BLaER1 treated with 17β-estradiol and CSF1 and Interleukin-3, amounts not matched to agents 10 nM and 100 nM (cell line): ENCODE data around the gene JAK1.
"Not testable (repeated sequence)": the region's sequence is repeated elsewhere in the genome, so short reads cannot be mapped to it uniquely, and the experiment has no call there.

Source experiments
- H3K27ac ChIP-seq, 11 experiments: shearing (Covaris generic); formaldehyde crosslinking; 2 replicates each; pipeline ENCODE4 v1.8.1; 2022
- H3K27me3 ChIP-seq, 11 experiments: shearing (Covaris generic); formaldehyde crosslinking; 2 replicates each; pipeline ENCODE4 v1.8.1; 2022
- H3K36me3 ChIP-seq, 11 experiments: shearing (Covaris generic); formaldehyde crosslinking; 2 replicates each; pipeline ENCODE4 v1.8.1; 2022
- H3K4me1 ChIP-seq, 10 experiments: shearing (Covaris generic); formaldehyde crosslinking; 2 replicates each; pipeline ENCODE4 v1.8.1; 2022
- H3K4me2 ChIP-seq, 11 experiments: shearing (Covaris generic); formaldehyde crosslinking; 2 replicates each; pipeline ENCODE4 v1.8.1; 2022
- H3K4me3 ChIP-seq, 10 experiments: shearing (Covaris generic); formaldehyde crosslinking; 2 replicates each; pipeline ENCODE4 v1.8.1; 2022
- H3K9ac ChIP-seq, 11 experiments: shearing (Covaris generic); formaldehyde crosslinking; 2 replicates each; pipeline ENCODE4 v1.8.1; 2022
- H3K9me3 ChIP-seq, 11 experiments: shearing (Covaris generic); formaldehyde crosslinking; replicated peaks in 1 of 11; 2 replicates each; pipeline ENCODE4 v1.8.1; 2022
- H4K20me1 ChIP-seq, 11 experiments: shearing (Covaris generic); formaldehyde crosslinking; 2 replicates each; pipeline ENCODE4 v1.8.1; 2022
- Cebpa-rat ChIP-seq, 11 experiments: shearing (Covaris generic); IDR thresholded peaks; 2 replicates each; pipeline ENCODE4 v1.8.1; 2022

JAK1 gene

DNA sequence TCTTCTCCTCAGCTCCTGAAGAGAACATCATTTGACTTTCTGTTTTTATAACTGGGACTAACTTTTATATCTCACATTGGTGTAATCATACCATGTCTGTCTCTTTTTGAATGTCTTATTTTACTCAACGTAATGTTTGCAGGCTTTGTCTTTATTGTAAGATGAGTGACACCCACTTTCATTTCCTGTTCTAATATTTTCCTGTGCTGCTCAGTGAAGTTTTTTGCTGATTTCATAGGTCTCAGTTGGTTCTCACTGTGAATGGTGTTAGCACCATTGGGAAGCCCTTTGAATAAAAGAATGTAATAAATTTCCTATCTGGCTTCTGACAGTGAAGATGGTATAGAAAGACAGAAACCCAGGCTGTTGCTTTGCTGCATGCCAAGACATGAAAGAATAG lies 137.5 kb downstream of the JAK1 start:
- Histone ChIP-seq H4K20me1 (0 out of 22 replicates have a peak, but pooled peaks cover 0 to 3% (median 0%) of the 10 kb centered on the region in 11 experiments), H3K4me1 (peaks cover 7 to 18% (median 9%) of the 10 kb centered on the region in 10 experiments), H3K27ac (no peak overlapping the region), H3K27me3 (no peaks in the 10 kb centered on the region), H3K4me3 (no peak overlapping the region), H3K4me2 (peak overlapping the region in 9 of 11 experiments; percentile 10 to 74 (median 51); a peak in 17 of 22 replicates), H3K36me3 (peaks cover 26 to 48% (median 45%) of the 10 kb centered on the region in 11 experiments), H3K9me3 (no peaks in the 10 kb centered on the region), H3K9ac (no peak overlapping the region)
- no peak for TF ChIP-seq Cebpa-rat (IDR thresholded peaks at IDR 0.05)

- Histone ChIP-seq H3K27ac (no peak overlapping the region), H3K36me3 (peaks cover 8 to 30% (median 27%) of the 10 kb centered on the region in 11 experiments; a peak in 19 of 22 replicates), H3K9me3 (no peaks in the 10 kb centered on the region), H3K4me1 (peaks cover 7 to 18% (median 9%) of the 10 kb centered on the region in 10 experiments), H3K4me2 (no peak overlapping the region), H3K9ac (no peak overlapping the region), H3K4me3 (no peak overlapping the region), H3K27me3 (no peaks in the 10 kb centered on the region), H4K20me1 (0 out of 22 replicates have a peak, but pooled peaks cover 0 to 3% (median 0%) of the 10 kb centered on the region in 11 experiments)
- TF ChIP-seq Cebpa-rat (IDR thresholded peaks at IDR 0.05), result no peak
Observed at GRCh38 chr1:64826991-64827390, 139.4 kb downstream of the JAK1 start.

DNA sequence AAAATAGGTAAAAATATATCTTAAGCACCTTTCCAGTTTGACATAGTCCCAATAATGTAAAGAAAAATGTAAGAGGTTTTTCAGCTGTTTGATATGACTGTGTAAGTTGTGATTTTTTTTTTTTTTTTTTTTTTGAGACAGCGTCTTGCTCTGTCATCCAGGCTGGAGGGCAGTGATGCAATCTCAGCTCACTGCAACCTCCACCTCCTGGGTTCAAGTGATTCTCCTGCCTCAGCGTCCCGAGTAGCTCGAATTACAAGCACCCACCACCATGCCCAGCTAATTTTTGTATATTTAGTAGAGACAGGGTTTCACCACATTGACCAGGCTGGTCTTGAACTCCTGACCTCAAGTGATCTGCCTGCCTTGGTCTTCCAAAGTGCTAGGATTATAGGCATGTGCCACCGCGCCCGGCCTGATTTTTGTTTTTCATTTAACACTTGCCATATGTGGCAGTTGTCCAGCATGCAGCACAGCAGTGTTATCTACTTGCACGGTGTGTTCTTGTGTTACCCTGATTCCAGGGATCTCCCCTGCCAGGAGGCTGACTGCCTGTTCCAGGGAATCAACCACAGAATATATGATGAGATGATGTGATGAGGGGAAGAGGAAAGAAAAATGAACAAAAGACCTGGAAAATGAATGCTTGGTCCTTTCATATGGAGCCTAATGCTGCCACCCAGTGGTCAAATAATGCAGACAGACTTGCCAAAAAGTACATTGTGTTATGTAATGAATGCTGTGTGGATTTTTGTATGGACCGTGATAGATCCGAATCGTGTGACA lies 142.5 kb downstream of the JAK1 start:
- no peak overlapping the region for H3K9ac ChIP-seq
- H4K20me1 ChIP-seq, result no peaks in the 10 kb centered on the region
- no peak overlapping the region for H3K27ac ChIP-seq
- TF ChIP-seq Cebpa-rat (IDR thresholded peaks at IDR 0.05), result no peak
- H3K4me2 ChIP-seq, result peak overlapping the region in 1 of 11 experiments; percentile 30; a peak in 1 of 22 replicates
- no peaks in the 10 kb centered on the region for H3K27me3 ChIP-seq
- H3K4me1 ChIP-seq, result peaks cover 2 to 8% (median 3%) of the 10 kb centered on the region in 10 experiments; a peak in 19 of 20 replicates
- peaks cover 0 to 5% (median 0%) of the 10 kb centered on the region in 11 experiments; a peak in 2 of 22 replicates for H3K9me3 ChIP-seq
- peaks cover 0 to 15% (median 0%) of the 10 kb centered on the region in 11 experiments; a peak in 4 of 22 replicates for H3K36me3 ChIP-seq
- no peak overlapping the region for H3K4me3 ChIP-seq

DNA sequence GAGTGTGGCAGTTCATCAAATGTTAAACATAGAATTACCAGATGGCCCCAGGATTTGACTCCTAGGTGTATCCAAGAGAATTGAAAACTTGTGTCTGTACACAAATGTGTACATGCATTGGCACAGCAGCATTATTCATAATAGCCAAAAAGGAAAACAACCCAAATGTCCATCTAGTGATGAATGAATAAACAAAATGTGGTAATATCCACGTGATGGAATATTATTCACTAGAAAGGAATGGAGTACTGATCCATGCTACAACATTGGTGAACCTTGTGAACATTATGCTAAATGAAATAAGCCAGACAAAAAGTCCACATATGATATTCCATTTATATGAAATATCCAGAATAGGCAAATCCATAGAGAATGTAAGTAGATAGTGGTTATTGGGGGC lies 143.7 kb downstream of the JAK1 start:
- Histone ChIP-seq H3K36me3 (peaks cover 0 to 15% (median 0%) of the 10 kb centered on the region in 11 experiments; a peak in 5 of 22 replicates), H3K9ac (no peak overlapping the region), H3K4me2 (no peak overlapping the region), H3K27ac (no peak overlapping the region), H3K4me3 (no peak overlapping the region), H4K20me1 (no peaks in the 10 kb centered on the region), H3K9me3 (peaks cover 0 to 5% (median 0%) of the 10 kb centered on the region in 11 experiments; a peak in 2 of 22 replicates), H3K27me3 (no peaks in the 10 kb centered on the region), H3K4me1 (no peaks in the 10 kb centered on the region)
- no peak for TF ChIP-seq Cebpa-rat (IDR thresholded peaks at IDR 0.05)

DNA sequence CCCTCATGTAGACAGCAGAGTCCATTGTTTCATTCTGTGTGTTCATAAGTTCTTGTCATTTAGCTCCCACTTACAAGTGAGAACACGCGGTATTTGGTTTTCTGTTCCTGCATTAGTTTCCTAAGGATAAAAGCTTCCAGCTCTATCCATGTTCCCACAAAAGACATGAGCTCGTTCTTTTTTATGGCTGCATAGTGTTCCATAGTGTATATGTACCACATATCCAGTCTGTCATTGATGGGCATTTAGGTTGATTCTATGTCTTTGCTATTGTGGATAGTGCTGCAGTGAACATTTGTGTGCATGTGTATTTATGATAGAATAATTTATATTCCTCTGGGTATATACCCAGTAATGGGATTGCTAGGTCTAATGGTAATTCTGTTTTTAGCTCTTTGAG lies 145.8 kb downstream of the JAK1 start:
- not testable (repeated sequence) for H3K27me3 ChIP-seq, H3K4me1 ChIP-seq, H3K27ac ChIP-seq, H3K4me2 ChIP-seq, H4K20me1 ChIP-seq, H3K9ac ChIP-seq, H3K4me3 ChIP-seq
- Histone ChIP-seq H3K9me3 (peaks cover 0 to 16% (median 10%) of the 10 kb centered on the region in 11 experiments; a peak in 13 of 22 replicates), H3K36me3 (peaks cover 0 to 31% (median 15%) of the 10 kb centered on the region in 11 experiments; a peak in 17 of 22 replicates)

DNA sequence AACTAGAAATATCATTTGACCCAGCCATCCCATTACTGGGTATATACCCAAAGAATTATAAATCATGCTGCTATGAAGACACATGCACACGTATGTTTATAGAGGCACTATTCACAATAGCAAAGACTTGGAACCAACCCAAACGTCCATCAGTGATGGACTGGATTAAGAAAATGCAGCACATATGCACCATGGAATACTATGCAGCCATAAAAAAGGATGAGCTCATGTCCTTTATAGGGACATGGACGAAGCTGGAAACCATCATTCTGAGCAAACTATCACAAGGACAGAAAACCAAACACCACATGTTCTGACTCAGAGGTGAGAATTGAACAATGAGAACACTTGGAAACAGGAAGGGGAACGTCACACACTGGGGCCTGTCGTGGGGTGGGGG lies 149.0 kb downstream of the JAK1 start:
- H3K4me2 ChIP-seq, H3K9ac ChIP-seq, H4K20me1 ChIP-seq, H3K27me3 ChIP-seq, H3K4me3 ChIP-seq, H3K4me1 ChIP-seq, H3K27ac ChIP-seq: not testable (repeated sequence)
- Histone ChIP-seq H3K9me3 (peaks cover 0 to 16% (median 10%) of the 10 kb centered on the region in 11 experiments; a peak in 13 of 22 replicates), H3K36me3 (peaks cover 0 to 44% (median 32%) of the 10 kb centered on the region in 11 experiments; a peak in 17 of 22 replicates)

- Histone ChIP-seq H3K27me3 (no peaks in the 10 kb centered on the region), H3K4me2 (no peak overlapping the region), H3K27ac (no peak overlapping the region), H3K9me3 (peaks cover 0 to 16% (median 10%) of the 10 kb centered on the region in 11 experiments; a peak in 13 of 22 replicates), H3K4me1 (no peaks in the 10 kb centered on the region), H4K20me1 (no peaks in the 10 kb centered on the region), H3K36me3 (peaks cover 0 to 39% (median 31%) of the 10 kb centered on the region in 11 experiments; a peak in 17 of 22 replicates), H3K4me3 (no peak overlapping the region), H3K9ac (no peak overlapping the region)
- TF ChIP-seq Cebpa-rat (IDR thresholded peaks at IDR 0.05), result no peak
Observed at GRCh38 chr1:64814427-64814826, 151.9 kb downstream of the JAK1 start.

- Histone ChIP-seq H3K27me3 (no peaks in the 10 kb centered on the region), H3K9ac (no peak overlapping the region), H3K9me3 (peaks cover 0 to 2% (median 0%) of the 10 kb centered on the region in 11 experiments; a peak in 1 of 22 replicates), H4K20me1 (no peaks in the 10 kb centered on the region), H3K4me1 (no peaks in the 10 kb centered on the region), H3K4me3 (no peak overlapping the region), H3K36me3 (peaks cover 0 to 36% (median 27%) of the 10 kb centered on the region in 11 experiments; a peak in 17 of 22 replicates), H3K4me2 (no peak overlapping the region), H3K27ac (no peak overlapping the region)
- no peak for TF ChIP-seq Cebpa-rat (IDR thresholded peaks at IDR 0.05)
Observed at GRCh38 chr1:64811131-64811530, 155.2 kb downstream of the JAK1 start.

- Histone ChIP-seq H4K20me1 (no peaks in the 10 kb centered on the region), H3K9me3 (no peaks in the 10 kb centered on the region), H3K27me3 (no peaks in the 10 kb centered on the region), H3K4me3 (no peak overlapping the region), H3K27ac (no peak overlapping the region), H3K4me1 (no peaks in the 10 kb centered on the region), H3K36me3 (peaks cover 0 to 39% (median 22%) of the 10 kb centered on the region in 11 experiments; a peak in 16 of 22 replicates), H3K4me2 (no peak overlapping the region), H3K9ac (no peak overlapping the region)
- no peak for TF ChIP-seq Cebpa-rat (IDR thresholded peaks at IDR 0.05)
Observed at GRCh38 chr1:64810001-64810400, 156.3 kb downstream of the JAK1 start.
